WTC11 (cell line): ENCODE results near the gene RNF6.

Source experiments
- ATF3 ChIP-seq: sonication (generic); formaldehyde crosslinking; conservative IDR thresholded peaks from 2 replicates; pipeline ENCODE4 v1.8.1; 2022; ENCODE audit warnings: mild to moderate bottlenecking, missing genetic modification reagents
- CREB1 ChIP-seq: sonication (generic); formaldehyde crosslinking; IDR thresholded peaks from 2 replicates; pipeline ENCODE4 v1.8.0; 2023; ENCODE audit warnings: mild to moderate bottlenecking, missing genetic modification reagents
- NFE2L1 ChIP-seq: sonication (generic); formaldehyde crosslinking; IDR thresholded peaks from 2 replicates; pipeline ENCODE4 v1.8.1; 2023; ENCODE audit warnings: missing genetic modification reagents
- TF ChIP-seq, protein P1 (sequence below): fragments of 200-600 bp; IDR thresholded peaks from 2 replicates; pipeline ENCODE4 v1.8.0; 2022; ENCODE audit warnings: antibody characterized with exemption

GRCh38 chr13:26219726-26220125 lies 2.4 kb downstream of the RNF6 start:
- TF ChIP-seq, protein P1, sequence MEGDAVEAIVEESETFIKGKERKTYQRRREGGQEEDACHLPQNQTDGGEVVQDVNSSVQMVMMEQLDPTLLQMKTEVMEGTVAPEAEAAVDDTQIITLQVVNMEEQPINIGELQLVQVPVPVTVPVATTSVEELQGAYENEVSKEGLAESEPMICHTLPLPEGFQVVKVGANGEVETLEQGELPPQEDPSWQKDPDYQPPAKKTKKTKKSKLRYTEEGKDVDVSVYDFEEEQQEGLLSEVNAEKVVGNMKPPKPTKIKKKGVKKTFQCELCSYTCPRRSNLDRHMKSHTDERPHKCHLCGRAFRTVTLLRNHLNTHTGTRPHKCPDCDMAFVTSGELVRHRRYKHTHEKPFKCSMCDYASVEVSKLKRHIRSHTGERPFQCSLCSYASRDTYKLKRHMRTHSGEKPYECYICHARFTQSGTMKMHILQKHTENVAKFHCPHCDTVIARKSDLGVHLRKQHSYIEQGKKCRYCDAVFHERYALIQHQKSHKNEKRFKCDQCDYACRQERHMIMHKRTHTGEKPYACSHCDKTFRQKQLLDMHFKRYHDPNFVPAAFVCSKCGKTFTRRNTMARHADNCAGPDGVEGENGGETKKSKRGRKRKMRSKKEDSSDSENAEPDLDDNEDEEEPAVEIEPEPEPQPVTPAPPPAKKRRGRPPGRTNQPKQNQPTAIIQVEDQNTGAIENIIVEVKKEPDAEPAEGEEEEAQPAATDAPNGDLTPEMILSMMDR, result no peak
- TF ChIP-seq ATF3, result no peak
- no peak for TF ChIP-seq CREB1 (CRISPR knock-in tag)
- TF ChIP-seq NFE2L1 (CRISPR knock-in tag), result no peak
